IPS-18c (cell line): ENCODE measurements around the gene OR52J3.
"Not testable (repeated sequence)": the region's sequence is repeated elsewhere in the genome, so short reads cannot be mapped to it uniquely, and the experiment has no call there.

Experiments
- H3K4me3 ChIP-seq: 2 replicates; pipeline ENCODE4 v1.7.0; 2013; ENCODE audit warnings: low read depth, mild to moderate bottlenecking, low read length, moderate library complexity; ENCODE audit not compliant: insufficient read depth
- H3K9me3 ChIP-seq: one replicate; pipeline ENCODE4 v1.6.1; 2013; ENCODE audit warnings: mild to moderate bottlenecking, low read length, moderate library complexity; ENCODE audit not compliant: control insufficient read depth, insufficient read depth

Gene OR52J3

GRCh38 chr11:5046226-5046625 is at the start of gene OR52J3:
Gene OR52J3 (plus strand): TSS chr11:5046526. CDS start chr11:5046526, 0 bp downstream.
- Histone ChIP-seq H3K9me3 (no peaks in the 10 kb centered on the region), H3K4me3 (no peak within 1 kb of the TSS)

GRCh38 chr11:5004424-5005274 is 41.7 kb upstream of the OR52J3 start:
- no peak overlapping the region for H3K4me3 ChIP-seq
- no peaks in the 10 kb centered on the region for H3K9me3 ChIP-seq

- no peaks in the 10 kb centered on the region for H3K9me3 ChIP-seq
- no peak overlapping the region for H3K4me3 ChIP-seq
Observed at GRCh38 chr11:5007561-5007960, 38.8 kb upstream of the OR52J3 start.

GRCh38 chr11:5011254-5011653 is 35.1 kb upstream of the OR52J3 start:
- Histone ChIP-seq H3K4me3 (no peak overlapping the region), H3K9me3 (peaks cover 2% of the 10 kb centered on the region)

- H3K9me3 ChIP-seq: peaks cover 2% of the 10 kb centered on the region
- H3K4me3 ChIP-seq: no peak overlapping the region
Observed at GRCh38 chr11:5013012-5013411, 33.3 kb upstream of the OR52J3 start.

GRCh38 chr11:5021996-5022395 is 24.3 kb upstream of the OR52J3 start:
- H3K4me3 ChIP-seq: no peak overlapping the region
- H3K9me3 ChIP-seq: no peaks in the 10 kb centered on the region

- Histone ChIP-seq H3K4me3 (no peak overlapping the region), H3K9me3 (no peaks in the 10 kb centered on the region)
Observed at GRCh38 chr11:5036669-5037068, 9.7 kb upstream of the OR52J3 start.

- Histone ChIP-seq H3K9me3 (no peaks in the 10 kb centered on the region), H3K4me3 (no peak overlapping the region)
Observed at GRCh38 chr11:5037926-5038325, 8.4 kb upstream of the OR52J3 start.

- H3K9me3 ChIP-seq: no peaks in the 10 kb centered on the region
- no peak overlapping the region for H3K4me3 ChIP-seq
Observed at GRCh38 chr11:5038341-5038740, 8.0 kb upstream of the OR52J3 start.

GRCh38 chr11:5040876-5041275 is 5.5 kb upstream of the OR52J3 start:
- Histone ChIP-seq H3K4me3 (no peak overlapping the region), H3K9me3 (no peaks in the 10 kb centered on the region)

GRCh38 chr11:5042091-5042490 is 4.2 kb upstream of the OR52J3 start:
- H3K4me3 ChIP-seq: no peak overlapping the region
- H3K9me3 ChIP-seq: no peaks in the 10 kb centered on the region

- H3K9me3 ChIP-seq: no peaks in the 10 kb centered on the region
- H3K4me3 ChIP-seq: no peak overlapping the region
Observed at GRCh38 chr11:5043380-5043779, 2.9 kb upstream of the OR52J3 start.

- no peak overlapping the region for H3K4me3 ChIP-seq
Observed at GRCh38 chr11:5046754-5047330, 516 bp downstream of the OR52J3 start.

GRCh38 chr11:5058679-5059078 is 12.4 kb downstream of the OR52J3 start:
- not testable (repeated sequence) for H3K9me3 ChIP-seq, H3K4me3 ChIP-seq

More at GRCh38 chr11:5046754-5047330, 516 bp downstream of the OR52J3 start:
- no peaks in the 10 kb centered on the region for H3K9me3 ChIP-seq

- Histone ChIP-seq H3K9me3 (no peaks in the 10 kb centered on the region), H3K4me3 (no peak within 1 kb of the TSS)
Observed at GRCh38 chr11:5059391-5059790, 13.1 kb downstream of the OR52J3 start, which contains the start of gene OR52E2. Gene OR52E2 (minus strand): TSS chr11:5059627. CDS start chr11:5059627, 0 bp downstream.

- Histone ChIP-seq H3K4me3 (no peak overlapping the region), H3K9me3 (no peaks in the 10 kb centered on the region)
Observed at GRCh38 chr11:5065027-5065426, 18.7 kb downstream of the OR52J3 start.

GRCh38 chr11:5069272-5069671 is 22.9 kb downstream of the OR52J3 start, which contains the start of gene OR52E1:
Gene OR52E1 (plus strand): TSS chr11:5069572.
- H3K9me3 ChIP-seq: no peaks in the 10 kb centered on the region
- no peak within 1 kb of the TSS for H3K4me3 ChIP-seq

GRCh38 chr11:5071799-5072198 is 25.5 kb downstream of the OR52J3 start:
- Histone ChIP-seq H3K9me3 (no peaks in the 10 kb centered on the region), H3K4me3 (no peak overlapping the region)
